ENCODE data around the gene UNKL.

The UNKL gene

DNA sequence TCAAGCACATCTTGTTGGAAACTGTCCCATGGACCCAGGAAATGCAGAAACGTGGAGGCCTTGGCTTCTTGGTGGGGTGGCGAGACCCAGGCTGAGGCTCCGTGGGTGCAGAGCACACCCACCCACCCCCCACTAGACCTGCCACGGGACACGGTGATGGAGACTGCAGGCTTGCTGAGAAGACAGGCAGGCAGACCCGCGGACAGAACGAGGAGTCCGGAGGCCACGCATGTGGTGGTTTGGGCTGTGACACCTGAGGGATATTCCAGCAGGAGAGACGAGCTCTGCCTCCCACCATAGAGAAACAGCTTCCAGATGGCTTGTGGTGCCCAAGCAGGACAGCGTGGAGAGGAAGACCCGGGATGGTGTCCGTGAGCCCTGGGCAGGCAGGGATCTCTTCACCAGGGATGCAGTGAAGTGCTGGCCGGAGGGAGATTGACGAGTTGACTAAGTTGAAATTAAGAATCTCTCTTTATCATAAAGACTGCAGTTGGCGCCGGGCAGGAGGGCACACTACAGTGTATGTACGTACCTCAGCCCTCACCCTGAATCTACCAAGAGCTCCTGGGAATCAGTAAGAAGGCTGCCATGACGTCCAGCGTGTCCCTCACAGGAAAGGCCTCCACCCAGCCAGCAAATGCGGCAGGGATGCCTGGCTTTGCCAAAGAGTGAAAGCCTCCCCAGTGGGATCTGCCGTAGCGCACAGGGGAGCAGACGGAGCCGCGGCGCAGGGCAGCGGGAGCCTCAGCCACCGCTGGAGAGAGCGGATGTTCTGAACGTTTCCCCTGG, 96.8 kb downstream of the UNKL start:
- Histone ChIP-seq H3K4me1 (no peaks in the 10 kb centered on the region), H3K27me3 (ENCODE audit: low read depth) (no peaks in the 10 kb centered on the region), H3K4me3 (no peak overlapping the region), H3K36me3 (replicated peaks) (peaks cover 84% of the 10 kb centered on the region), H3K9me3 (no peaks in the 10 kb centered on the region)
- no peak for DNase-seq (ENCODE audit: low spot score in 2 of 2)
- in situ Hi-C loops (cut with MboI; ENCODE audit: low sequenced_read_pairs): no loop called here

DNA sequence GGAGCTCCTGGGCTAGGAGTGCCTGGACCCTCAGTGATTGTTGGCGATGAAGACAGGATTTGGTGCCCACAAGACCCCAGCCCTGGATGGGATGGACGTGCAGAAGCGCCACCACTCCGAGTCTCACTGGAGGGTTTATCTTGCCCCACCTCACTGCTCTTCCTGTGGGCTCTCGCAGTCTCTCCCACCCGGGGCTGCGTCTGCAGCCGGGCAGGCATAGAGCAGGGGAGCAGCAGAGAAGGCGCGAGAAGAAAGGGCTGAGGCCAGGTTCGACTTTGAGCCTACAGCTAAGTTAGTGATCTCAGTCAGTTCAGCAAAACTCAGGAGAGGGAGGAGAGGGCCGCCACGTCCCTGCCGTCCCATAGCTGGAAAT, 98.5 kb downstream of the UNKL start:
- DNase-seq (ENCODE audit: low spot score in 2 of 2): no peak
- H3K36me3 ChIP-seq (replicated peaks): peaks cover 93% of the 10 kb centered on the region
- in situ Hi-C loops (cut with MboI; ENCODE audit: low sequenced_read_pairs): no loop called here
- no peaks in the 10 kb centered on the region for H3K9me3 ChIP-seq
- H3K27me3 ChIP-seq (ENCODE audit: low read depth): no peaks in the 10 kb centered on the region
- no peak overlapping the region for H3K4me3 ChIP-seq
- peaks cover 7% of the 10 kb centered on the region for H3K4me1 ChIP-seq

- DNase-seq (ENCODE audit: low spot score in 2 of 2): no peak
- H3K36me3 ChIP-seq (replicated peaks): peaks cover 87% of the 10 kb centered on the region
- H3K9me3 ChIP-seq: no peaks in the 10 kb centered on the region
- in situ Hi-C loops (cut with MboI; ENCODE audit: low sequenced_read_pairs): no loop called here
- no peaks in the 10 kb centered on the region for H3K27me3 ChIP-seq (ENCODE audit: low read depth)
- H3K4me1 ChIP-seq: peaks cover 8% of the 10 kb centered on the region
- H3K4me3 ChIP-seq: no peak overlapping the region
Measured at GRCh38 chr16:1315081-1316032, 99.1 kb downstream of the UNKL start.

DNA sequence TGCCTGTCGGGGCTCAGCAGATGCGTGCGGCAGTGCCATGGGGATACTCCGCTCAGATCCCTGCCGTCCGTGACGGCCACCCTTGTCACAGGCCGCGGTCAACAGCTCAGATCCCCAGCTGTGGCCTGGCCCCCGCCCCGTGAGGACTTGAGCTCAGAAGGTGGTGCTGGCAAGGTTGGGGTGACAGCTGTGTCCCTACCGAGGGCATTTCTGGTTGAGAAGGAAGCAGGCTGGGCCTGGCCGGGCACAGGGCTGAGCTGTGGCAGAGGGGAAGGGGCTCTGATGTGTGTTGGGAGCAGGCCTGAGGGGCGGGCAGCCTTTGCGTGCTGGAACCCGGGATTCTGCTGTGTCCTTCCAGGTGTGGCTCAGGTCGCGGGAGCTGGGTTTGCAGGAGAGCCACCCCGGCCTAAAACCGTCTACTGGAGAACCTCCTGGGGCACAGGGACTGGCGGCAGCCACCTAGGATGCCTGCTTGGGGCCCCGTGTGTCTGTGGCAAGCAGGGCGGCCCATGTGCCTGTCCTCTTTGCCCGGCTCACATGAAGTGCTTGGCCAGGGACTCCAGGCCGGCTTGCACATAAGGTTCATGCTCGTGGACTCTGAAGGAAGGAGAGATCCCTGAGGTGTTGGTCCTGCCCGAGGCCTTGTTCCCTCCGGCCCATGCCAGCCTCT, 100.0 kb downstream of the UNKL start:
- Histone ChIP-seq H3K36me3 (replicated peaks) (peaks cover 78% of the 10 kb centered on the region), H3K27me3 (ENCODE audit: low read depth) (no peaks in the 10 kb centered on the region)
- in situ Hi-C loops (cut with MboI; ENCODE audit: low sequenced_read_pairs): no loop called here

GRCh38 chr16:1313721-1314369, 100.7 kb downstream of the UNKL start:
- Histone ChIP-seq H3K27me3 (ENCODE audit: low read depth) (no peaks in the 10 kb centered on the region), H3K36me3 (replicated peaks) (peaks cover 71% of the 10 kb centered on the region), H3K9me3 (no peaks in the 10 kb centered on the region), H3K4me3 (no peak overlapping the region), H3K4me1 (peaks cover 8% of the 10 kb centered on the region)
- in situ Hi-C loops (cut with MboI; ENCODE audit: low sequenced_read_pairs): no loop called here
- no peak for DNase-seq (ENCODE audit: low spot score in 2 of 2)

More for the DNA sequence above, 100.0 kb downstream of the UNKL start:
- H3K4me1 ChIP-seq: peaks cover 8% of the 10 kb centered on the region
- no peak overlapping the region for H3K4me3 ChIP-seq
- DNase-seq (ENCODE audit: low spot score in 2 of 2): no peak
- no peaks in the 10 kb centered on the region for H3K9me3 ChIP-seq

Data from HAP-1 (cell line).